Left hindlimb (tissue), 1 donor: ENCODE measurements around the gene TCIRG1.
"Not testable (repeated sequence)": the region's sequence is repeated elsewhere in the genome, so short reads cannot be mapped to it uniquely, and the experiment has no call there.

Source experiments
- DNase-seq: peaks from one replicate; pipeline ENCODE4 v3.0.0-alpha.2; 2018

TCIRG1 gene

GRCh38 chr11:68056317-68057285 is 17.8 kb downstream of the TCIRG1 start:
- no peak for DNase-seq

GRCh38 chr11:68057807-68058206 is 19.0 kb downstream of the TCIRG1 start:
- no peak for DNase-seq

- DNase-seq: no peak
Observed at GRCh38 chr11:68061508-68061907, 22.7 kb downstream of the TCIRG1 start.

GRCh38 chr11:68064926-68065325 is 26.1 kb downstream of the TCIRG1 start:
- no peak for DNase-seq

- DNase-seq: no peak
Observed at GRCh38 chr11:68065841-68066240, 27.0 kb downstream of the TCIRG1 start.

GRCh38 chr11:68066742-68067141 is 27.9 kb downstream of the TCIRG1 start:
- no peak for DNase-seq

GRCh38 chr11:68067991-68068390 is 29.2 kb downstream of the TCIRG1 start:
- DNase-seq: no peak

- no peak for DNase-seq
Observed at GRCh38 chr11:68071281-68072048, 32.6 kb downstream of the TCIRG1 start.

GRCh38 chr11:68074584-68075352 is 35.9 kb downstream of the TCIRG1 start:
- DNase-seq: no peak

- no peak for DNase-seq
Observed at GRCh38 chr11:68076371-68077042, 37.7 kb downstream of the TCIRG1 start.

- no peak for DNase-seq
Observed at GRCh38 chr11:68077617-68078582, 39.1 kb downstream of the TCIRG1 start.

- no peak for DNase-seq
Observed at GRCh38 chr11:68080860-68081259, 42.0 kb downstream of the TCIRG1 start.

GRCh38 chr11:68081691-68082090 is 42.9 kb downstream of the TCIRG1 start:
- no peak for DNase-seq

GRCh38 chr11:68082481-68082880 is 43.7 kb downstream of the TCIRG1 start:
- DNase-seq: no peak

- no peak for DNase-seq
Observed at GRCh38 chr11:68083517-68083916, 44.7 kb downstream of the TCIRG1 start.

- DNase-seq: no peak
Observed at GRCh38 chr11:68089679-68090078, 50.9 kb downstream of the TCIRG1 start.

- DNase-seq: no peak
Observed at GRCh38 chr11:68090287-68090686, 51.5 kb downstream of the TCIRG1 start.

- DNase-seq: no peak
Observed at GRCh38 chr11:68090706-68091105, 51.9 kb downstream of the TCIRG1 start.

GRCh38 chr11:68092411-68092810 is 53.6 kb downstream of the TCIRG1 start:
- DNase-seq: no peak

- not testable (repeated sequence) for DNase-seq
Observed at GRCh38 chr11:68092946-68093345, 54.1 kb downstream of the TCIRG1 start.

- DNase-seq: no peak
Observed at GRCh38 chr11:68093565-68093964, 54.7 kb downstream of the TCIRG1 start.
